Nephron (organoid): ENCODE measurements around the gene HIF1A.

Experiments used
- H3K27ac Mint-ChIP-seq, 3 experiments: 2 replicates each; pipeline ENCODE4 v1.8.0; 2020; ENCODE audit warnings: mixed read lengths in 3 of 3, mild to moderate bottlenecking in 2 of 3, moderate library complexity in 1 of 3
- H3K27me3 Mint-ChIP-seq: 2 replicates; pipeline ENCODE4 v1.8.0; 2021; ENCODE audit warnings: low read depth, mild to moderate bottlenecking, moderate library complexity, mixed read lengths
- H3K36me3 Mint-ChIP-seq: 2 replicates; pipeline ENCODE4 v1.8.0; 2020; ENCODE audit warnings: low read depth, mixed read lengths
- H3K4me1 Mint-ChIP-seq: 2 replicates; pipeline ENCODE4 v1.8.0; 2020; ENCODE audit warnings: mixed read lengths
- H3K4me3 Mint-ChIP-seq, 3 experiments: 2 replicates each; pipeline ENCODE4 v1.8.0; 2020; ENCODE audit warnings: mild to moderate bottlenecking in 3 of 3, mixed read lengths in 3 of 3, moderate library complexity in 2 of 3
- H3K9me3 Mint-ChIP-seq: 2 replicates; pipeline ENCODE4 v1.8.0; 2020; ENCODE audit warnings: mixed read lengths
- TF ChIP-seq, protein P1 (sequence below), 3 experiments: fragments of 200-600 bp; sonication (generic); IDR thresholded peaks; one replicate each; pipeline ENCODE4 v1.5.0; 2021; ENCODE audit warnings: antibody characterized with exemption in 3 of 3; ENCODE audit not compliant: unreplicated experiment in 3 of 3

The HIF1A gene

DNA sequence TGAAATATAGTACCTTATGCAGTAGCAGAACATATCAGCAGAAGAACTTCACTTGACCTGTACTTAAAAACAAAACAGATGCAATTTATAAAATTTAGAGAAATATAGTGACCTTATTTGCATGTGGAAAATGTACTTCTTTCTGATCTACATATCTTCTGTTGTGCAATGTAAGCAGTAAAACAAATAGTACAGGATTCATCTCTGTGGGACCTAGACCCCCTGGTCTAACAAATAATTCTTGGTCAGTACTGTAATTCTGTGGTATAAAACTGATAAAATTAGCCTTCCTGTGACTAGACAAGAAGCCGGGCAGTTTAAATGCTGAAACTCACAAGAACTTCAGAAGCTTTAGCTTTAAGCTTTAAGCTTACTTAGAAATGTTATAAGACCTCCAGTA lies 21.6 kb downstream of the HIF1A start:
- Mint-ChIP-seq H3K27ac (no peak overlapping the region), H3K4me3 (no peak overlapping the region), H3K27me3 (no peaks in the 10 kb centered on the region), H3K36me3 (peaks cover 10% of the 10 kb centered on the region), H3K9me3 (no peaks in the 10 kb centered on the region), H3K4me1 (peaks cover 42% of the 10 kb centered on the region)
- TF ChIP-seq, protein P1, sequence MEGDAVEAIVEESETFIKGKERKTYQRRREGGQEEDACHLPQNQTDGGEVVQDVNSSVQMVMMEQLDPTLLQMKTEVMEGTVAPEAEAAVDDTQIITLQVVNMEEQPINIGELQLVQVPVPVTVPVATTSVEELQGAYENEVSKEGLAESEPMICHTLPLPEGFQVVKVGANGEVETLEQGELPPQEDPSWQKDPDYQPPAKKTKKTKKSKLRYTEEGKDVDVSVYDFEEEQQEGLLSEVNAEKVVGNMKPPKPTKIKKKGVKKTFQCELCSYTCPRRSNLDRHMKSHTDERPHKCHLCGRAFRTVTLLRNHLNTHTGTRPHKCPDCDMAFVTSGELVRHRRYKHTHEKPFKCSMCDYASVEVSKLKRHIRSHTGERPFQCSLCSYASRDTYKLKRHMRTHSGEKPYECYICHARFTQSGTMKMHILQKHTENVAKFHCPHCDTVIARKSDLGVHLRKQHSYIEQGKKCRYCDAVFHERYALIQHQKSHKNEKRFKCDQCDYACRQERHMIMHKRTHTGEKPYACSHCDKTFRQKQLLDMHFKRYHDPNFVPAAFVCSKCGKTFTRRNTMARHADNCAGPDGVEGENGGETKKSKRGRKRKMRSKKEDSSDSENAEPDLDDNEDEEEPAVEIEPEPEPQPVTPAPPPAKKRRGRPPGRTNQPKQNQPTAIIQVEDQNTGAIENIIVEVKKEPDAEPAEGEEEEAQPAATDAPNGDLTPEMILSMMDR (IDR thresholded peaks at IDR 0.05; ENCODE audit: unreplicated experiment in 3 of 3) = no peak

DNA sequence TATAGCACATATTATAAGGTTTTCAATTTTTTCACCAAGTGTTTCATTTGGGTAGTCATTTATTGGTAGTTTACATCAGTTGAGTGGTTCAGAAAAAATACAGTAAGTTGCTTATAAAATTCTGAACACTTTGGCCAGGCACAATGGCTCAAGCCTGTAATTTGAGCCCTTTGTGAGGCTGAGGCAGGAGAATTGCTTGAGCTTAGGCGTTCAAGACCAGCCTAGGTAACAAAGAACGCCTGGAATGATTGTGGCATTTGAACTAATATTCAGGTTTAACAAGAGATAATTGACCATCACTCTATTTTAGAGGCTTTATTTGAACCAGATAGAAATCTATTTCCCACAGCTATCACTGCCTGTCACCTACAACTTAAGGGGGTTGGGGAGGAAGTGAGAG lies 22.7 kb downstream of the HIF1A start:
- H3K27me3 Mint-ChIP-seq = no peaks in the 10 kb centered on the region
- peaks cover 34% of the 10 kb centered on the region for H3K4me1 Mint-ChIP-seq
- TF ChIP-seq, protein P1 (IDR thresholded peaks at IDR 0.05; ENCODE audit: unreplicated experiment in 3 of 3) = no peak
- no peak overlapping the region for H3K4me3 Mint-ChIP-seq
- H3K36me3 Mint-ChIP-seq = peaks cover 15% of the 10 kb centered on the region
- H3K9me3 Mint-ChIP-seq = no peaks in the 10 kb centered on the region
- no peak overlapping the region for H3K27ac Mint-ChIP-seq

DNA sequence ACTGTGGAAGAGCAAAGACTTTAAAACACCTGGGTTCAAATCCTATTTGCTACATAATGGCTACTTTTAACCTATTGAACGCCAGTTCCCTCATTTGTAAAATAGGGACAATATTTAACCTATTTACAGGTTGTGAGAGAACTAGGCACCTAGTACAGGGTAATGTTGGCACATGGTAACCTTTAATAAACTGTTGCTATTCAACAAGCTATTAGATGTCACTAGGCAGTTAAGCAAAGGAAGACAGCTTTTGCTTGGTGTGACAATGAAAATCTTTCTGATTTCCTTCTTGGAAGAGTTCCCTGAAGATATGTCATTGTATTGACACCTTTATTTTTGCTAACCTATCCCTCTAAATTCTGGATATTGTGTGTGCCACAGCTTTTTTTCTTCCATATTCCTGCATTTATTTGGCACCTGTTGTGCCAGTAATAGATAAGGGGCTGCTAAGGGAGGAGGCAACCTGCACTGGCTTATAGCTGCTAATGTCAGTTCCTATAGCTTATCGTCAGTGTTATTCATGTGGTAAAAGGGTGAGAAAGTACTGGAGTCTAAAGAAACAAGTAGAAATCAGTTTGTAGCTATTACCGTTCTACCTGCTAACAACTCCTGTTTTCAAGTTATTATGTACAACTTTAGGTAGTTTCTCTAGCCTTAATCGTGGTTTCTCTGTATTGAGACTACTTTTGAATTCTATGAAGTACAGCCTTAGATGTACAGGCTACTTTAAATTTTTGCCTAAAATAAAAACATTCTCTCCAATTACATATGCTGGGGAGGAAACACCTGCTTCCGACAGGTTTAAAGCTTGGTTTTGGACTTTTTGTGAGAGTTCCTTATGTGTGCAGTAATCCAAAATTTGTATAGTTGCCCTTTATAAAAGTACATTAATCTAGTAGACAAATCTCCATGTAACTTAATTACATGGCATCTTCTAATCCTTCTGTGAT lies 24.3 kb downstream of the HIF1A start:
- H3K27ac Mint-ChIP-seq = peak overlapping the region in 1 of 3 experiments; percentile 7
- H3K27me3 Mint-ChIP-seq = no peaks in the 10 kb centered on the region
- no peaks in the 10 kb centered on the region for H3K9me3 Mint-ChIP-seq
- H3K4me3 Mint-ChIP-seq = no peak overlapping the region
- H3K4me1 Mint-ChIP-seq = peaks cover 32% of the 10 kb centered on the region
- peaks cover 27% of the 10 kb centered on the region for H3K36me3 Mint-ChIP-seq
- TF ChIP-seq, protein P1 (IDR thresholded peaks at IDR 0.05; ENCODE audit: unreplicated experiment in 3 of 3) = no peak

DNA sequence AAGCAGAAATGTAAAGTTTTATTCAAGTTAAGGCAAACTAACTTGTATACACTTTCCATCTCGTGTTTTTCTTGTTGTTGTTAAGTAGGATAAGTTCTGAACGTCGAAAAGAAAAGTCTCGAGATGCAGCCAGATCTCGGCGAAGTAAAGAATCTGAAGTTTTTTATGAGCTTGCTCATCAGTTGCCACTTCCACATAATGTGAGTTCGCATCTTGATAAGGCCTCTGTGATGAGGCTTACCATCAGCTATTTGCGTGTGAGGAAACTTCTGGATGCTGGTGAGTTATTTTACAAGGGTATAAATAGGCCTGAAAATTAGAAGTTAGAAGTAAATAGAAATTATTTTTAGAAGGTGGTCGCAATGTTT lies 25.0 kb downstream of the HIF1A start:
- TF ChIP-seq, protein P1 (IDR thresholded peaks at IDR 0.05; ENCODE audit: unreplicated experiment in 3 of 3) = no peak
- no peak overlapping the region for H3K4me3 Mint-ChIP-seq
- no peaks in the 10 kb centered on the region for H3K27me3 Mint-ChIP-seq

DNA sequence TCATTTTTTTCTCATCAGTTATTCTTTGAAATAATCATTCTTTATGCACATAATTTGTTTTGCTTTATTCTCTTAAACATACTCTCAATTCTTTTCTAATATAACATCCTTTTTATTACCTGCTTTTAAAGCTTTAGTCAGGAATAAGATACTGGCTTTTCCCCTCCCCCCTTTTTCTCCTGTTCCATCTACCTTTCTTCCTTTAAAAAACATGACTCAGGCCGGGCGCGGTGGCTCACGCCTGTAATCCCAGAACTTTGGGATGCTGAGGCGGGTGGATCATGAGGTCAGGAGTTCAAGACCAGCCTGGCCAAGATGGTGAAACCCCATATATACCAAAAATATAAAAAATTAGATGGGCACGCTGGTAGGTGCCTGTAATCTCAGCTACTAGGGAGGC lies 25.4 kb downstream of the HIF1A start:
- Mint-ChIP-seq H3K4me3 (no peak overlapping the region), H3K27me3 (no peaks in the 10 kb centered on the region), H3K9me3 (no peaks in the 10 kb centered on the region), H3K4me1 (peaks cover 29% of the 10 kb centered on the region), H3K36me3 (peaks cover 32% of the 10 kb centered on the region), H3K27ac (no peak overlapping the region)
- TF ChIP-seq, protein P1 (IDR thresholded peaks at IDR 0.05; ENCODE audit: unreplicated experiment in 3 of 3) = no peak

More for the DNA sequence above, 25.0 kb downstream of the HIF1A start:
- no peaks in the 10 kb centered on the region for H3K9me3 Mint-ChIP-seq
- peaks cover 32% of the 10 kb centered on the region for H3K36me3 Mint-ChIP-seq
- H3K27ac Mint-ChIP-seq = no peak overlapping the region
- peaks cover 32% of the 10 kb centered on the region for H3K4me1 Mint-ChIP-seq

DNA sequence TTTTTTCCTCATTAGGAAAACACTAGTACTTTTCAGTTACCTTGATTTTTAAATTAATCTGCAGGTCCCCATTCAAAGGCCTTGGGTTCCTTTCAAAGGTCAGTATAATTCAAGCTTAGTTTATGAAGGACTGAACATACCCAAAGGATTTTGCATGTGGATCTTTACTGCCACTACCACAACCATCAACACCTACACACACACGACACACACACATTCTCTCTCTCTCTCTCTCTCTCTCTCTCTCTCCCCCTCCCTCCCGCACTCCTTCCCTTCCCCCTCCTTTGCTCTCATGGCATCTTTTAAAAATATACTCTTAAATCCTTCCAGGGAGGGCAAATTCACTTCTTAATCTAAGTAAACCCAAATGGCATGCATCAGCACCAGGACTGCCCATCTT lies 28.8 kb downstream of the HIF1A start:
- H3K27me3 Mint-ChIP-seq = no peaks in the 10 kb centered on the region
- no peak overlapping the region for H3K27ac Mint-ChIP-seq
- TF ChIP-seq, protein P1 (IDR thresholded peaks at IDR 0.05; ENCODE audit: unreplicated experiment in 3 of 3) = no peak
- peaks cover 10% of the 10 kb centered on the region for H3K4me1 Mint-ChIP-seq
- no peaks in the 10 kb centered on the region for H3K9me3 Mint-ChIP-seq
- H3K36me3 Mint-ChIP-seq = peaks cover 61% of the 10 kb centered on the region
- H3K4me3 Mint-ChIP-seq = no peak overlapping the region
